Amniotic stem cell (primary cell): ENCODE data around the gene ANKMY1.
"Not testable (repeated sequence)": the region's sequence is repeated elsewhere in the genome, so short reads cannot be mapped to it uniquely, and the experiment has no call there.

Experiments used
- DNase-seq: peaks from one replicate; lab custom pipeline; 2025; lab: John Stamatoyannopoulos, UW

ANKMY1 gene

DNA sequence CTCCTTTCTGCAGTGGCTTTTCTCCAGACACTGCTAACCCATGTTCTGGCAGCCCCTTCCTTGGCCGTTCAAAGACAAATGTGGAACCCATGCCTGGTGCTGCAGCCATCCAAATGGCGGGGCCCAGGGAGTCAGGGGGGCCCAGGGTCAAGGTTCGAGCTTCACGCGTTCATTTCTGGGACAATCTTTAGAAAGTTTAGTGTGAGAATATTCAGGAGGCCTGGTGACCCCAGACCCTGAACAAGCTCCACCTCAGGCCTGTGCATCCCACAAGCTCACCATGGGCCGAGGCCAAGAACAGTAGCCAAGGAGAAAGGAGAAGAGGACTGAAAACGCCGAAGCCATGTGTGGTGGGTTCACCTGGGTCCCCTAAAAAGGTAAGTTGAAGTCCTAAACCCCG lies 54.4 kb downstream of the ANKMY1 start:
- no peak for DNase-seq

DNA sequence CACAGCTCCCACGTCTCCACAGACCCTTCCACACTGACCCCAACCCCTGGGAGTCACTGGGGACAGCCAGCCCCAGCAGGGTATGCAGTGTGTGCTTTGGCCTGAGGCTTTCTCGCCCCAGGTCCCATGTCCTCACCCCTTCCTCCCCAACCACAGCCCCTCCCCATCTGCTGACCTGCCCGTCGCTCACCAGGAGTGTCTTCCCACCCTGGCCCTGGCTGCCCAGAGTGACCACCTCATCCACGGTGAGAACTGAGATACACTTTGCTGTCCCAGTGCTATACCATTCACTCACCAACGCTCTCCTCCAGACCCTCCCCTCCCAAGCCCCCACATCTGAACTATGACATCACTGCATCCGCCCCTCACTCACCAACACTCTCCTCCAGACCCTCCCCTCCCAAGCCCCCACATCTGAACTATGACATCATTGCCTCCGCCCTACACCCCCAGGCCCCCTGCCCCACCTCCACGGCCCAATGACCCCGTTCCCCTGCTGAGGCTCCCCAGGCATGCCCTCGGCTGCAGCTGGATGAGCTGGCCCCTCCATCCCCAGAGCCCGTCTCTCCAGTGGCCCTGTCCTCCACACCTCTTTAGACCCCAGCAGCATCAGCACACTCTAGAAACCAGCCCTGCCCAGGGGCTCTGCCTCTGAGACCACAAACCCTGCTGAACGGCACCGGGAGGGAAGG lies 55.2 kb downstream of the ANKMY1 start:
- DNase-seq, result no peak

DNA sequence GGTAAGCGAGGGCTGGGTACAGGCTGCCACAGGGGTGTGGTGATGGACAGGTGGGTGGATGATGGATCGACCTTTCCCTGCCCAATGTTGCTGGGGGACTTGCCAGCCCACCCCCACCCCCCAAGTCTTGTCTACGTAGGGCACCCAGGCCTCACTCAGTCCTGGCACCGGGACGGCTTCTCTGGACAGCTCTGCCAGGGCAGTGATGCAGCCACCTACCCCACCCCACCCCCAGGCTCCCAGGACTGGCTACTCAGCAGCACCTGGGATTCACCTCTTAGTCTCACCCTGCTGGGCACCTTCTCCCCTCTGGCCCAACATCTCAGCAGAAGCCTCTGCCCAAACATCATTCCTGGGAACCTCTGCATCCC lies 55.7 kb downstream of the ANKMY1 start:
- DNase-seq, result no peak

DNA sequence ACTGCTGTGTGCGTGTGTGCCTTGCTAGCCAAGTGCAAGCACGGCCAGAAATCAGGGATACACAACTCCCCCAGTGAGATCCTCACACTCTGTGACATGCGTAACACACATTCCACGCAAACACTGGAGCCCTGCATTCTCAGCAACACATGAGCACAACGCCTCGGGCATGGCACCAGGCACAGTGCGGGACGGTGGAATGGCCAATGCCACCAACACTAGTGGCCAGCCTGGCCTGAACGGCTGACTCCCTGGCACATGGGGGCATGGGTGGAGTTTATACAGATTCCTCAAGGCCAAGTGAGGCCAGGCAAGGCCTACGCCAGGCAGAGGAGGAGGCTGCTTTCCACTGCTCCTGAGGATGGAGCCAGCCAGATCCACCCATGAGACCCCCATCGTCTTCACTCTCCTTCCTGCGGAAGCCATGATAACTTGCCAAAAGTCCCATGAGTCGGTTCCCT lies 56.2 kb downstream of the ANKMY1 start:
- no peak for DNase-seq

DNA sequence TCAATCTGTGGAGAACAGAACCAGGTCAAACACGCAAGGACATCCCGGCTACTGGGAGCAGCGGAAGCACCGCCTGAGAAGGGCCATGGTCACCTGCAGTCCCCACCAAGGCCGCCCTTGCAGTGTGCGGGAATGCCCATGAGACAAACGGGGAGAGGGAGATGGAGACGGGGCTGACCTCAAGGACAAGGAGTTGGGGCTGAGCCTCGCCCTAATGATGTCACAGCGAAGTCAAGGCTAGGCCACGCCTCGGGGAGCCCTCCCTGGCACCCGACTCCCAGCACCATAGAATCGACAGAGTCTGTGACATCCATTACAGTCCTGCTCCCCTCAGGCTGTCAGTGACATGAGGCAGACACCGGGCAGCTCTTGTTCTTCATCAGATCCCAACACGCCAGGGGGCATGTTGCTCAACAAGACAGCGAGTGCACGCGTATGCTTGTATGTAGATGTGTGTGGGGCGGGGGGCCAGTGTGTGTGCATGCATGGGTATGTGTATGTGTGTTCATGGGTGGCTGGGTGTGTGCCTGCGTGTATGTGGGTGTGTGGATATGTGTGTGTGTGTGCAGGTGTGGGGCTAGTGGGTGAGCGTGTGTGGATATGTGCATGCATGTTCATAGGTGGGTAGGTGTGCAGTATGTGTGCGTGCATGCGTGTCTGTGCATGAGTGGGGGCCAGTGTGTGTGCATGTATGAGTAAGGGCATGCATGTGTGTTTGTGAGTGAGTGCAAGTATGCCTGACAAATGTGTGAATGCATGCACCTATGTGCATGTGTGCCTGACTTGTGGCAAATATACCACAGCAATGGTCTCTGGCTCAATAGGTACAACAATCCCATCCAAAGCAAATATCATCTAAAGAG lies 57.0 kb downstream of the ANKMY1 start:
- no peak for DNase-seq

DNA sequence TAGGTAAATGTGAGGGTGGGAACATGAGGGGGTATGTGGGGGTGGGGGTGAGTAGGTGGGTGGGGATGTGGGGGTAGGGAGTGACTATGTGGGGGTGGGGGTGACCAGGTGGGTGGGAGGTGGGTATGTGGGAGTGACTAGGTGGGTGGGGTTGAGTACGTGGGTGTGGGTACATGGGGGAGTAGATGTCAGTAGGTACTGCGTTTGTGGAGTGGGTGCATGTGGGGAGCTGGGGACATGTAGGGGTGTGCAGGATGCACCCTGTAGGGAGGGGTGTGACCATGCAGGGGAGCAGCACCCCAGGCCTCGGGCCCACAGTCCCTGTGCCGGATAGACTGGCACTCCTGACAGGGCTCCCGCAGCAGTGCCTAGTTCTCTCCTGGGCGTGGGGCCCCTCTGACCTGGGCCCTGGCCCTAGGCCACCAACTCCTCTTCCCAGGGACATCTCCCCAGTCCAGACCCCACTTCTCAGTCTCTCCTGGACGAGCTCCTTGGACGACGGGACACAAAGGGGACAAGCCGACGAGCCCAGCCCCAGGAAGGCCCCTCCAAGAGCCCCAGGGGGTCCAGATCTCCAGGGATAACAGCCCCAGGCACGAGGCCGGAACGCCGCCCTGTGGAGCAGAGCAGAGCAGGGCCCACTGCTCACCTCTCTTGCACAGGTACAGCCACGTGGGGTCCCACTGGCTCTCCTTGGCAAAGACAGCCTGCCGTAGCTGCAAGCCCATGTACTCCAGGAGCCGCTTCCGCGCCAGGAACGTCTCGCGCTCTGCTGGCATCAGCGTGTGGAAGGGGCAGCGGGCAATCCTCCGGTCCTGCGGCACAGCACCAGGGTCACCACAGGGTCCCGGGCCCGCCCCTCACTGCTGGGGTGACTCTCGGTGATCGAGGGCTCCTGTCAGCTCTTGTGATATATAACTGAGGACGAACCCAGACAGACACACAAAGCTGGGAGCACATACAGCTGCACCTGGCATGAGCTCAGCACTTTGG lies 58.2 kb downstream of the ANKMY1 start:
- DNase-seq, result no peak

DNA sequence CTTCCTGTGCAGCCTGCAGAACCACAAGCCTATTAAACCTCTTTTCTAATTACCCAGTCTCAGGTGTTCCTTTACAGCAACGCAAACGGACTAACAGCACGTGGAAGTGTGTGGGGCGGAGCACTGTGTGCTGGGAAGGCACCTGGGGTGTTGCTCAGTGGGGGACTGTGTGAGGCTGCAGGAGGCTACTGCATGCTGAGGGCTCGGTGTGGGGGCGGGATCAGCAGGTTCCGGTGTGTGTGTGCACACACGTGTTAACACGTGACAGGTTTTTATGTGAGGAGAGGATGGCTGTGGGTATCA lies 58.9 kb downstream of the ANKMY1 start:
- no peak for DNase-seq

DNA sequence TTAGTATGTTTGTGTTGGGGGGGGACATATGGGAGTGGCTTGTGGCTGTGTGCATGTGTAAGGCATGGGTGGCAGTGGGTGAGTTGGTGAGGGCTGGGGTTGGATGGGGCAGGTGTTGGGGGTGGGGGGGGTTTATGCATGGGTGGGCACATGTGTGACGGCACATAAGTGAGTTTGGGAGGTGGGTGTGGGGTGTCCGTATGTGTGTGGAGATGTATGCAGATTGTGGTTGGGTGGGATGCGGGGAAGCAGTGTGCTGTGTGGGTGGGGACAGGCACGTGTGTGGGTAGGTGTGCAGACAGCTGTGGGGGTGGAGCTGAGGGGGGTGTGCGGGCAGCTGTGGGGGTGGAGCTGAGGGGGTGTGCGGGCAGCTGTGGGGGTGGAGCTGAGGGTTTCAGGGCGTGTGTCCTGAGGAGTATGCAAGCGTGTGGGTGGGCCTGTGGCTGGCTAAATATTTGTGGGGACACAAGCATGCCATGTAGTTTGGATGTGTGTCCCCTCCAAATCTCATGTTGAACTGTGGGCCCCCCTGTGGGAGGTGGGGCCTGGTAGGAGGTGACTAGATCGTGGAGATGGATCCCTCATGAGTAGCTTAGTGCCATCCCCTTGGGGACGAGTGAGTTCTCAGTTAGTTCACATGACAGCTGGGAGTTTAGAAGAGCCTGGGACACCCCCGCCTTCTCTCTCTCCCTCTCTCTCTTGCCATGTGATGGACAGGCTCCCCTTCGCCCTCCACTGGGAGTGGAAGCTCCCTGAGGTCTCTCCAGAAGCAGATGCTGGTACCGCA lies 59.4 kb downstream of the ANKMY1 start:
- no peak for DNase-seq

DNA sequence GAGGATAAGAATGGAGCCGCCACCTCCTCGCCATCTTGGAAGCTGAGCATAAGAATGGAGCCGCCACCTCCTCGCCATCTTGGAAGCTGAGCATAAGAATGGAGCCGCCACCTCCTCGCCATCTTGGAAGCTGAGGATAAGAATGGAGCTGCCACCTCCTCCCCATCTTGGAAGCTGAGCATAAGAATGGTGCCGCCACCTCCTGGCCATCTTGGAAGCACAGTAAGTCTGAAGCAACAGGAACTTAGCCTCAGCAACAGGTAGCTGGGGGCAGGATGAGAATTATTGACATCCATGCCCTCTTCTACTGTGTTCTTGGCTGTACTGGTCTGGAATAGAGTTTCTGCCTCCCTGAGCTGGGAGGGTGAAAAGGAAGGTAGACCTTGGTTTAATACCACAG lies 60.7 kb downstream of the ANKMY1 start:
- DNase-seq, result not testable (repeated sequence)

DNA sequence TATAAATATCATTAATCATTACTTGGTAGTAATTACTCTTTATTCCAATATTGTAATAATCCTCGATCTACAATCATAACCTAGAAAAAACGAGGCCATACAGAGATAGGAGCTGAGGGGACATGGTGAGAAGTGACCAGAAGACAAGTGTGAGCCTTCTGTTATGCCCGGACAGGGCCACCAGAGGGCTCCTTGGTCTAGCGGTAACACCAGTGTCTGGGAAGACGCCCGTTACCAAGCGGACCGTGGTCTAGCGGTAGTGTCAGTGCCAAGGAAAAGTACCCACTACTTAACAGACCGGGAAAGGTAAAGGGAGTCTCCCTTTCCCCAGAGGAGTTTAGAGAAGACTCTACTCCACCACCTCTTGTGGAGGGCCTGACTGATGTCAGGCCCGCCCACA lies 62.8 kb downstream of the ANKMY1 start:
- not testable (repeated sequence) for DNase-seq

DNA sequence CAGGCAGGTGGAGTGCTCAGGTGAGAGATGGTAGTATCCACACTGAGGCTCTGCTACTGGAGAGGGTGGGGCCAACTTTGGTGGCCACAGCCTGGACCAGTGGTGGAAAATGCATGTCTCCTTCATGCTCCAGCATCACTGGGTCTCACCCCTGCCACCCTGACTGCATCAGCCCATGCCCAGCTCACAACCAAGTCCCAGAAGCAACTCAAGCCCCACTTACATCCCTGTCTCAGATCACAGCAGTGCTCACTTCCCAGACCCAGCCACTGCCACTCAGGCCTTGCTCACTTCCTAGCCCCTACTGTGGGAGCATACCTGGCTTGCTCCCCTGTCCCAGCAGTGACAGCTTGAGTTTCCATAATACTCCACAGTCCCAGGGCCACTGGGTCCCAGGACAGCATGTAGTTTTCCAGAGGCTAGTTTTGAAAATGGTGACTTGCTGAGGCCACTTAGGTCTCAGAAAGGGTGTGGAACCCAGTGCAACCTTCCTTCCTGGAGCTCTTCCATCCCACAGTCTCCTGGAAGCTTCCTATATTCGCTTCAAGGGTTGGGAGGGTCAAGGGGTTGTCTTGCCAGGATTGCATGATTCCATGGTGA lies 63.5 kb downstream of the ANKMY1 start:
- DNase-seq, result no peak

DNA sequence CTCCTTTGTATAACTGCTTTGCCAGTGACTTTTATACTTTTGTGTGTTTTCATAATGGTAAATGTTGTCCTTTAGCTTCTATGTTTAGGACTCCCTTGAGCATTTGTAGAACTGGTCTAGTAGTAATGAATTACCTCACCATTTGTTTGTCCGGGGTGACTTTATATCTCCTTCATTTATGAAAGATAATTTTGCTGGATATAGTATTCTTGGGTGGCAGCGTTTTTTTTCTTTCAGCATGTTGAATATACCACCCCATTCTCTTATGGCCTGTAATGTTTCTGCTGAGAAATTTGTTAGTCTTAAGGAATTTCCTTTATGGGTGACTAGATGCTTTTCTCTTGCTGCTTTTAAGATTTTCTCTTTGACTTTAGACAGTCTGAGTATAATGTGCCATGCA lies 66.3 kb downstream of the ANKMY1 start:
- DNase-seq, result no peak

DNA sequence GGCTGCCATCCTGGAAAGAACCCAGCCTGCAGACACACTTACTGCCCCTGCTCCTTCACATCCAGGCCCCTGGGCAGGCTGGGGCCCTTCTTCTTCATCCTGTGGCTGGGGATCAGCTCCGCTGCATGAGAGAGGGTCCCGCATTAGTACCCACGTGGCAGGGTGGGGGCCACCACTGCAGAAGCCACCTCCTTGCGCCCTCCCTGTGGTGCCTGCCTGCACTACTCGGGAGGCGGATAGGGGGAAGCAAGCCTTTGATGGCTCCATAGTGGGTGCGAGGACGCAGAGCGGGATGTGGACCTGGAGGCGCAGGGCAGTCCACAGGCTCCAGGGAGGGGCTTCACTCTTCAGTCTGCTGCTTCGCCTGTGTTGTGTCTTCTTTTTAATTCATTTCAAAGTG lies 75.6 kb downstream of the ANKMY1 start:
- DNase-seq, result no peak

DNA sequence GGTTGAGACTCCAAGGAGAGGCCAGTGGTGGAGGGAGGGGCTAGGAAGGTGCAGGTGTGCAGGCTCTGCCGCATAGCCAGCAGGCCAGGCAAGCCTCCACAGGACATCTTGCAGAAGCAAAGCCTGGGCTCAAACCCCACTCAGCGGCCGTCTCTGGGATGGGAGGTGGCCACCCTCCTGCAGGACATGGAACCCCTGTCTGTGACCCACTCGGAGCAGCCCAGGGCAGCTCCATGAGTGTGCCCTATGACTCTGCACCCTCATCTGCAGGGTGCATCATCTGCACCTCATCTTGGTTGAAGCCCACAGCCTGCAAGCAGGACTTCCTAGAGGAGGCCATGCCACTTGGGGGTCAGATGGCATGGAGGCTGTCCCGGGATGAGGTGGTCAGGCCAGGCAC lies 76.1 kb downstream of the ANKMY1 start:
- no peak for DNase-seq

DNA sequence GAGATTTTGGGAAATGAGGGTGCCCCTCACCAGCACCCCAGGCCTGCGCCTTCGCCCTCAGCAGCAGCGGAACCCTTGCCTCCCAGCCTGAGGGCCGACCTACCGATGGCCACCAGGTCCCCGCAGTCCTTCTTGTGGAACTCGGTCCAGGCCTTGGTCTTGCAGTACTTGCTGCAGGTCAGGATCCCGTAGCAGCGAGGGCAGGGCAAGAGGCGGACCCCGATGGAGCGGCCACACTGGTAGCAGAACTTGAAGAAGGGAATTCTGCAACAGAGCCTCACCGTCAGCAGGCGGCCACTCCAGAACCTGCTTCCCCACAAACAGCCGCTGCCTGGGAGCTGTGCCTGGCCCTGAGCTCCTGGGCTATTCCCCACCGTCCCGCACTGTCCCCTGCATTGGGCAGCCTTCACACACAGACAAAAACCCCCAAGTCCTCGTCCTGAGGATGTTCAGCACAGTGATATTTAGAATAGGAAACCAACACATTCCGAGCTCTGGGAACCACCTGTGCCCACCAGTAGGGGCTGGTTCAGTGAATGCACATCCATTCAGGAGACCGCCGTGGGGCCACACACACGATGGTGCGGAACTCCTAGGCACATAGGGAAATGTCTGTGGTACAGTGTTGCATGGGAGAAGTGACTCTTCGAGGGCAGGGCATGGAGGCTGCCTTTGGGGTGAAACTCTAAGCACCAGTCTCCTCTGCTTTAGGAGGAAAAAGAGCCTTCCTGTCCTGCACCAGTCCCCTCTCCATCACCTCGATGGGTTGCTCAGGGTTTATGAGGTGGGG lies 76.8 kb downstream of the ANKMY1 start:
- DNase-seq, result no peak

DNA sequence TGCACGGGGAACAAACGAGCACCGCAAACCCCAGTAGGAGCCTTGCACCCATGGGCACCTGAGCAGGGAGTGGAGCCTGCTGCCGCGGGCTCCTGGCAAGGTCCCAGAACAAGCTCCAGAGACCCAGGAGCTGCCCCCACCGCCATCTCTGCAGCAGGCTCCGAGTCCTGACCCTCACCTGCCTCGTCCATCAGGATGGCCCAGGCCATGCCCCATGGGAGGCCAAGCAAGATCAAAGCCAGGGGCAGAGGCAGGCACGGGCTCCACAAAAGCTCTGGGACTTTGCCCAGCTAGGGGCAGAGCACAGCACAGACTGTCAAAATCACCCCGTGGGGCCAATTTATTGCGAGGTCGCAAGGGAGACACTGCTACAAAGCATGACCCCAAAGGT lies 78.7 kb downstream of the ANKMY1 start:
- DNase-seq, result no peak

DNA sequence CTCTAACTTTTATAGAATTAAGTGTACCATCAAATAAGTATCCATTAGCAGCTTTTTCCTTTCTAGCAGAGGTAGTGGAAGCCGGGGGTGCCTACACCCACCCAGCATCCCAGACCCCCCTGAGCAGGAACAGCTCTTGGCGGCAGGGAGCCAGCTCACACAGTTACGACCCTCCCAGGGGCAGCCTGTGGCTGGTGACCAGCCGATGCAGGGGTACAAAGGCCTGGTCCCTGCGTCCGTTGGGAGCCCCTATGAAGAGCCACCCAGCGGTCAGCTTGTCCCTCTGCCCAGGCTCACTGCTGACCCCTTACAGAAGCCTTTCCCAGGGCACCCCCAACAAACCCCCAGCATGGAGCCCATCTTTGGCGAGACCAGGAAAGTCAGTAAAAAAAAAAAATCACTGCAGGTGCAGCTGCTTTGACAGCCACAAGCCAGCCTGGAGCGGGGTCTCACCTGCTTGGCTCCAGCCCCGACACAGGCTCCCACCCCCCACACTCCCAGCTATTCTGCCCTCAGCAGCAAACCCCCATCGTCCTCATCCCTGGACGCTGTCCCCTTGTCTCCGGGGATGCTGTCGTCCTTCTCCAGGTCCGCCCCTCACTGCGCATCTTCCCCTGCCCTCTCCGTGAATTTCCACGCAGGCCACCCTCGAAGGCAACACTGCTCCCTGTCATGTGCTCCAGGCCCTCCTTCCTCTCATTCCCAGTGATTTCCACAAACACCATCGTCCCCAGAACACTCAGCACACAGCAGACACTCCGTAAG lies 79.3 kb downstream of the ANKMY1 start:
- DNase-seq, result no peak

DNA sequence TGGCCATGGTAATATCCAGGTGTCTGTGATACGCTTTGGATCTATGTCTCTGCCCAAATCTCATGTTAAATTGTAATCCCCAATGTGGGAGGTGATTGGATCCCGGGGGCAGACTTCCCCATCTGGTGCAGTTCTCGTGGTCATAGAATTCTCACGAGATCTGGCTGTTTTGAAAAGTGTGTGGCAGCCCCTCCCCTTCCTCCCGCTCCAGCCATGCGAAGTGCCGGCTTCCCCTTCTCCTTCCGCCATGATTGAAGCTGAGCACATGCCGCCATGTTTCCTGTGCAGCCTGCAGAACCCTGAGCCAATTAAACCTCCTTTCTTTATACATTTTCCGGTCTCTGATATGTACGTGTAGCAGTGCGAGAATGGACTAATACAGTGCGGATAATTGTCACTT lies 79.9 kb downstream of the ANKMY1 start:
- DNase-seq, result no peak

DNA sequence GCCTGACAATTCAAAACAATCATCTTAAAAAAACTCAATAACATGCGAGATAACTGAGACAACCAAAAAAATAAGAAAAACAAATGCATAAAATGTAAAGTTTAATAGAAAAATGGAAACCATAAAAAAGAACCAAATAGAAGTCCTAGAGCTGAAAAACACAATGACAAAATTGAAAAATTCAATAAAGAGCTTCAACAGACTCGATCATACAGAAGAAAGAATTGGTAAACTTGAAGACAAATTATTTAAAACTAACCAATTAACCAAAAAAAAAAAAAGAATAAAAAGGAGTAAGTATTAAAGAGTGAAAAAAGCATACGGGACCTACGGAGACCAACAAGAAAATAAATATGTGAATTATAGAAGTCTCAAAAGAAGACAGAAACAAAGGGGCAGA lies 84.6 kb downstream of the ANKMY1 start:
- no peak for DNase-seq
